K562 (cell line): ENCODE data around the gene OSBP2. TPM values are rescaled to one million over a fixed set of nuclear protein-coding genes. Genes with fewer than 3 reads are reported as not detected.

Source experiments
- ATAC-seq: fragments of 200-7000 bp; cut with Tn5 transposase; 3 replicates; pipeline ENCODE4 v1.9.1; 2020; ENCODE audit warnings: moderate library complexity
- BruUV-seq: library from RNA; stranded (reverse); fragments of 400-500 nt; replicated peaks from 2 replicates; lab custom pipeline; 2021; lab: Mats Ljungman, UMichigan
- CTCF ChIA-PET: fragments of 300-600 bp; formaldehyde crosslinking; extraction: SDS; loops from one replicate; lab custom pipeline; 2021; ENCODE audit warnings: low intra/inter-chr PET ratio; lab: Yijun Ruan, JAX
- POLR2A ChIA-PET: fragments of 300-600, 350-650 bp; sonication (Branson Sonifier 250); formaldehyde crosslinking; extraction: SDS; loops from one replicate; lab custom pipeline; 2021; ENCODE audit warnings: antibody characterized with exemption, inconsistent platforms; lab: Yijun Ruan, JAX
- DNase-seq, 4 experiments: peaks; one replicate each; pipeline versions ENCODE4 v3.0.0 to v3.0.0-alpha.2; 2011 to 2018; ENCODE audit warnings: low spot score in 3 of 4, mixed read lengths in 3 of 4; ENCODE audit errors: extremely low read depth in 1 of 4
- FAIRE-seq: peaks from 2 replicates; lab custom pipeline; 2011; peaks lifted over from hg19 to GRCh38; lab: Jason Lieb, UNC
- H2AFZ ChIP-seq: 2 replicates; pipeline ENCODE4 v1.6.0; 2011; ENCODE audit warnings: low read depth, low read length, control low read depth, inconsistent platforms
- H3K27ac ChIP-seq: fragments of 200-600 bp; 3 replicates; pipeline ENCODE4 v1.8.0; 2011; ENCODE audit warnings: low read depth, mild to moderate bottlenecking, control low read depth, inconsistent platforms, low read length, moderate library complexity, mixed read lengths; ENCODE audit errors: extremely low read depth
- H3K27me3 ChIP-seq, 2 experiments: fragments of 300-600 bp in 1 of 2; 2 replicates in 1 of 2; 3 replicates in 1 of 2; pipeline versions ENCODE4 v1.6.0 to v1.8.0; 2011; ENCODE audit warnings: inconsistent platforms in 2 of 2, low read length in 2 of 2, mild to moderate bottlenecking in 1 of 2, mixed read lengths in 1 of 2, moderate library complexity in 1 of 2; ENCODE audit not compliant: control insufficient read depth in 2 of 2, insufficient read depth in 2 of 2
- H3K36me3 ChIP-seq: fragments of 300-600 bp; 3 replicates; pipeline ENCODE4 v1.8.0; 2011; ENCODE audit warnings: mild to moderate bottlenecking, low read length, inconsistent platforms; ENCODE audit not compliant: control insufficient read depth, insufficient read depth
- H3K4me1 ChIP-seq, 2 experiments: fragments of 200-600 bp in 1 of 2; replicated peaks in 1 of 2; 2 replicates in 1 of 2; 3 replicates in 1 of 2; pipeline versions ENCODE4 v1.5.1 to v1.8.0; 2011; ENCODE audit warnings: inconsistent platforms in 2 of 2, low read length in 2 of 2, mild to moderate bottlenecking in 1 of 2, mixed read lengths in 1 of 2, moderate library complexity in 1 of 2; ENCODE audit not compliant: control insufficient read depth in 2 of 2, insufficient read depth in 2 of 2
- H3K4me2 ChIP-seq: 2 replicates; pipeline ENCODE4 v1.6.1; 2011; ENCODE audit warnings: low read length, control low read depth, inconsistent platforms, mixed read lengths; ENCODE audit not compliant: insufficient read depth
- H3K4me3 ChIP-seq: fragments of 200-600 bp; sonication (generic), shearing (Covaris generic); 2 replicates; pipeline ENCODE4 v1.5.1; 2016; ENCODE audit warnings: control low read depth, inconsistent platforms
- H3K79me2 ChIP-seq: fragments of 200-600 bp; 3 replicates; pipeline ENCODE4 v1.8.0; 2011; ENCODE audit warnings: low read length, inconsistent platforms; ENCODE audit not compliant: control insufficient read depth, insufficient read depth
- H3K9ac ChIP-seq, 2 experiments: 2 replicates each; pipeline versions ENCODE4 v1.6.0 to v1.6.1; 2011; ENCODE audit warnings: low read depth in 2 of 2, low read length in 2 of 2, control low read depth in 1 of 2, inconsistent platforms in 1 of 2, mild to moderate bottlenecking in 1 of 2, mixed read lengths in 1 of 2; ENCODE audit not compliant: insufficient read depth in 1 of 2
- H3K9me1 ChIP-seq: one replicate; pipeline ENCODE4 v1.6.0; 2011; ENCODE audit warnings: inconsistent platforms, mild to moderate bottlenecking, low read length, moderate library complexity; ENCODE audit not compliant: control insufficient read depth, insufficient read depth
- H3K9me3 ChIP-seq: replicated peaks from 2 replicates; pipeline ENCODE4 v1.5.1; 2011; ENCODE audit warnings: low read depth, low read length, inconsistent platforms; ENCODE audit not compliant: control insufficient read depth, insufficient read depth
- H4K20me1 ChIP-seq: replicated peaks from 2 replicates; pipeline ENCODE4 v1.6.1; 2011; ENCODE audit warnings: low read length, inconsistent platforms, mixed read lengths; ENCODE audit not compliant: control insufficient read depth, insufficient read depth
- CTBP1 ChIP-seq: fragments of 450-650 bp; IDR thresholded peaks from 2 replicates; pipeline ENCODE4 v1.6.1; 2016; ENCODE audit warnings: borderline replicate concordance
- GTF2A2 ChIP-seq: IDR thresholded peaks from 2 replicates; pipeline ENCODE4 v1.6.1; 2016; ENCODE audit warnings: mild to moderate bottlenecking, missing genetic modification characterization, missing compliant biosample characterization
- LCOR ChIP-seq: sonication (generic); formaldehyde crosslinking; IDR thresholded peaks from 2 replicates; pipeline ENCODE4 v1.8.0; 2022; ENCODE audit warnings: mild to moderate bottlenecking, missing genetic modification reagents
- PHF8 ChIP-seq: fragments of 200-600 bp; sonication (generic); IDR thresholded peaks from 2 replicates; pipeline ENCODE4 v1.6.1; 2012; ENCODE audit warnings: mixed run types, mild to moderate bottlenecking, inconsistent platforms, low read length, moderate library complexity, borderline replicate concordance
- ZNF583 ChIP-seq: fragments of 250-450 bp; sonication (Bioruptor Pico); IDR thresholded peaks from 2 replicates; pipeline ENCODE4 v1.4.0; 2020
- WGBS: fragments of 100-300 bp; shearing (Covaris generic); methylation state at CpG from one replicate; pipeline ENCODE4 v1.1.6; 2016; ENCODE audit warnings: low coverage, mixed read lengths; ENCODE audit not compliant: insufficient coverage; ENCODE audit errors: missing lambda C conversion rate; 5-methylcytosine and 5-hydroxymethylcytosine counted together
- in situ Hi-C: fragments of 300-500 bp; cut with MboI; formaldehyde crosslinking; loops from 4 replicates; pipeline ENCODE4 v1.15.0; 2018; ENCODE audit warnings: inconsistent platforms, mixed read lengths
- intact Hi-C: fragments of 100-400 bp; cut with micrococcal nuclease; formaldehyde crosslinking; loops from 2 replicates; pipeline ENCODE4 v1.14.2; 2022
- polyA plus RNA-seq, 8 experiments: library from polyadenylated mRNA; depleted of rRNA in 4 of 8; stranded (reverse) in 5 of 8; unstranded in 3 of 8; fragments of >200 nt; fragmentation: Nextera tagmentation in 2 of 8; fragmentation: Illumina TruSeq in 1 of 8; extraction: Ambion mirVana in 2 of 8; extraction: Trizol in 1 of 8; gene quantifications; 2 replicates each; pipeline versions ENCODE4 v1.2.1 to v1.2.3, GENCODE V29; 2011 to 2014; ENCODE audit warnings: inconsistent platforms in 1 of 8, missing spikeins in 1 of 8
- total RNA-seq, 7 experiments: library from RNA; depleted of rRNA in 6 of 7; stranded (reverse); fragments of >200 nt in 6 of 7; fragmentation: Illumina TruSeq in 2 of 7; extraction: Trizol in 2 of 7; gene quantifications; 2 replicates each; pipeline versions ENCODE4 v1.2.1 to v1.2.3, GENCODE V29; 2011 to 2021; ENCODE audit warnings: low replicate concordance in 1 of 7
- TF ChIP-seq, protein P1 (sequence below), 2 experiments: fragments of 450-650 bp in 1 of 2; sonication (generic) in 1 of 2; formaldehyde crosslinking in 1 of 2; IDR thresholded peaks in 1 of 2; conservative IDR thresholded peaks in 1 of 2; 2 replicates each; pipeline versions ENCODE4 v1.6.1 to v1.8.1; 2016 to 2023; ENCODE audit warnings: mild to moderate bottlenecking in 2 of 2, moderate library complexity in 2 of 2, inconsistent platforms in 1 of 2, missing genetic modification reagents in 1 of 2
- TF ChIP-seq, protein P2 (sequence below): sonication (generic); formaldehyde crosslinking; IDR thresholded peaks from 2 replicates; pipeline ENCODE4 v1.9.0; 2022; ENCODE audit warnings: mild to moderate bottlenecking, missing genetic modification reagents
- TF ChIP-seq, protein P3 (sequence below): fragments of 250-450 bp; sonication (Bioruptor Pico); IDR thresholded peaks from 2 replicates; pipeline ENCODE4 v1.4.0; 2020; ENCODE audit warnings: mild to moderate bottlenecking, moderate library complexity, borderline replicate concordance

OSBP2 gene
- total and polyA plus RNA-seq, 9 of the 15 experiments (the other 6 are each of a cell fraction or from before 2014, with no cell fraction given) = 0.52 to 29.5 (median 21.6) TPM

DNA sequence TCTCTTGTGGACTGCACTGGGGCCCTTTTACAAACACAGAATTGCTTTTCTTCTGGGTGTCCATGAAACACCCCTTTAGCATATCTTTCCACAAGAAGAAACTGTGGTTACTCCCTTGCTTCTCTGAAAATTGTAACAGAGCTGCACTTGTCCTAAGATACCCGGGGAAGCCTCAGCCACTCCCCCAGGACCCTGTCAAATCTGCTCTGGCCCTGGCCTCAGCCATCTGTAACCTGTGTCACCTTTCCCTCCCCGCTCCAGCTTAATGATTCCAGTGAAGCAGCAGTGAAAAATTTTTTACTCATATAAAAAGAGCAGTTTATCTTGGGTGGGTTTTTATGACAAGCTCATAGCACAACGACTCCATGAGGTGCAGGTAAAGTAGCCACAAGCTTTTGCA is 23.6 kb upstream of the OSBP2 start:
- no peak for FAIRE-seq
- Histone ChIP-seq H3K9ac (no peak overlapping the region), H3K27ac (no peak overlapping the region), H3K79me2 (no peaks in the 10 kb centered on the region), H3K4me2 (no peak overlapping the region), H3K4me3 (no peak overlapping the region), H3K9me3 (no peaks in the 10 kb centered on the region), H3K27me3 (no peaks in the 10 kb centered on the region), H2AFZ (no peak overlapping the region), H3K36me3 (no peaks in the 10 kb centered on the region), H4K20me1 (no peaks in the 10 kb centered on the region), H3K4me1 (peaks cover 24 to 27% of the 10 kb centered on the region in 2 experiments; a peak in 4 of 5 replicates), H3K9me1 (no peaks in the 10 kb centered on the region)
- 12% methylated on average over 3 of the region's 3 CpGs for WGBS
- in situ Hi-C loops (no loop called here), intact Hi-C loops (no loop called here)
- no TSS peak for BruUV-seq
- CTCF ChIA-PET = no interaction called here
- ATAC-seq = no peak
- no peak for DNase-seq
- POLR2A ChIA-PET = no interaction called here
- TF ChIP-seq LCOR (CRISPR knock-in tag) (no peak), ZNF583 (CRISPR knock-in tag) (no peak), CTBP1 (no peak), GTF2A2 (tag) (no peak), PHF8 (no peak)
- TF ChIP-seq, protein P1, sequence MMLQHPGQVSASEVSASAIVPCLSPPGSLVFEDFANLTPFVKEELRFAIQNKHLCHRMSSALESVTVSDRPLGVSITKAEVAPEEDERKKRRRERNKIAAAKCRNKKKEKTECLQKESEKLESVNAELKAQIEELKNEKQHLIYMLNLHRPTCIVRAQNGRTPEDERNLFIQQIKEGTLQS (IDR thresholded peaks at IDR 0.05) = no peak
- TF ChIP-seq, protein P1 (CRISPR knock-in tag; conservative IDR thresholded peaks at IDR 0.05) = no peak
- TF ChIP-seq, protein P2, sequence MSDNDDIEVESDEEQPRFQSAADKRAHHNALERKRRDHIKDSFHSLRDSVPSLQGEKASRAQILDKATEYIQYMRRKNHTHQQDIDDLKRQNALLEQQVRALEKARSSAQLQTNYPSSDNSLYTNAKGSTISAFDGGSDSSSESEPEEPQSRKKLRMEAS (CRISPR knock-in tag) = no peak
- TF ChIP-seq, protein P3, sequence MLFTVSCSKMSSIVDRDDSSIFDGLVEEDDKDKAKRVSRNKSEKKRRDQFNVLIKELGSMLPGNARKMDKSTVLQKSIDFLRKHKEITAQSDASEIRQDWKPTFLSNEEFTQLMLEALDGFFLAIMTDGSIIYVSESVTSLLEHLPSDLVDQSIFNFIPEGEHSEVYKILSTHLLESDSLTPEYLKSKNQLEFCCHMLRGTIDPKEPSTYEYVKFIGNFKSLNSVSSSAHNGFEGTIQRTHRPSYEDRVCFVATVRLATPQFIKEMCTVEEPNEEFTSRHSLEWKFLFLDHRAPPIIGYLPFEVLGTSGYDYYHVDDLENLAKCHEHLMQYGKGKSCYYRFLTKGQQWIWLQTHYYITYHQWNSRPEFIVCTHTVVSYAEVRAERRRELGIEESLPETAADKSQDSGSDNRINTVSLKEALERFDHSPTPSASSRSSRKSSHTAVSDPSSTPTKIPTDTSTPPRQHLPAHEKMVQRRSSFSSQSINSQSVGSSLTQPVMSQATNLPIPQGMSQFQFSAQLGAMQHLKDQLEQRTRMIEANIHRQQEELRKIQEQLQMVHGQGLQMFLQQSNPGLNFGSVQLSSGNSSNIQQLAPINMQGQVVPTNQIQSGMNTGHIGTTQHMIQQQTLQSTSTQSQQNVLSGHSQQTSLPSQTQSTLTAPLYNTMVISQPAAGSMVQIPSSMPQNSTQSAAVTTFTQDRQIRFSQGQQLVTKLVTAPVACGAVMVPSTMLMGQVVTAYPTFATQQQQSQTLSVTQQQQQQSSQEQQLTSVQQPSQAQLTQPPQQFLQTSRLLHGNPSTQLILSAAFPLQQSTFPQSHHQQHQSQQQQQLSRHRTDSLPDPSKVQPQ = no peak
